GM12875 (cell line): Measurements from ENCODE around the gene APOA4.

ENCODE experiments used
- H3K4me3 ChIP-seq: one replicate; pipeline ENCODE4 v1.5.1; 2011; ENCODE audit warnings: low read depth, low read length, control low read depth
- TF ChIP-seq, protein P1 (sequence below): IDR thresholded peaks from 2 replicates; pipeline ENCODE4 v1.5.1; 2011; ENCODE audit warnings: low read depth, mild to moderate bottlenecking, control low read depth, inconsistent platforms, low read length, moderate library complexity, borderline replicate concordance; ENCODE audit not compliant: insufficient read depth

Gene APOA4

GRCh38 chr11:116822575-116822974, 529 bp downstream of the APOA4 start:
- H3K4me3 ChIP-seq: no peak overlapping the region
- TF ChIP-seq, protein P1, sequence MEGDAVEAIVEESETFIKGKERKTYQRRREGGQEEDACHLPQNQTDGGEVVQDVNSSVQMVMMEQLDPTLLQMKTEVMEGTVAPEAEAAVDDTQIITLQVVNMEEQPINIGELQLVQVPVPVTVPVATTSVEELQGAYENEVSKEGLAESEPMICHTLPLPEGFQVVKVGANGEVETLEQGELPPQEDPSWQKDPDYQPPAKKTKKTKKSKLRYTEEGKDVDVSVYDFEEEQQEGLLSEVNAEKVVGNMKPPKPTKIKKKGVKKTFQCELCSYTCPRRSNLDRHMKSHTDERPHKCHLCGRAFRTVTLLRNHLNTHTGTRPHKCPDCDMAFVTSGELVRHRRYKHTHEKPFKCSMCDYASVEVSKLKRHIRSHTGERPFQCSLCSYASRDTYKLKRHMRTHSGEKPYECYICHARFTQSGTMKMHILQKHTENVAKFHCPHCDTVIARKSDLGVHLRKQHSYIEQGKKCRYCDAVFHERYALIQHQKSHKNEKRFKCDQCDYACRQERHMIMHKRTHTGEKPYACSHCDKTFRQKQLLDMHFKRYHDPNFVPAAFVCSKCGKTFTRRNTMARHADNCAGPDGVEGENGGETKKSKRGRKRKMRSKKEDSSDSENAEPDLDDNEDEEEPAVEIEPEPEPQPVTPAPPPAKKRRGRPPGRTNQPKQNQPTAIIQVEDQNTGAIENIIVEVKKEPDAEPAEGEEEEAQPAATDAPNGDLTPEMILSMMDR: no peak

DNA sequence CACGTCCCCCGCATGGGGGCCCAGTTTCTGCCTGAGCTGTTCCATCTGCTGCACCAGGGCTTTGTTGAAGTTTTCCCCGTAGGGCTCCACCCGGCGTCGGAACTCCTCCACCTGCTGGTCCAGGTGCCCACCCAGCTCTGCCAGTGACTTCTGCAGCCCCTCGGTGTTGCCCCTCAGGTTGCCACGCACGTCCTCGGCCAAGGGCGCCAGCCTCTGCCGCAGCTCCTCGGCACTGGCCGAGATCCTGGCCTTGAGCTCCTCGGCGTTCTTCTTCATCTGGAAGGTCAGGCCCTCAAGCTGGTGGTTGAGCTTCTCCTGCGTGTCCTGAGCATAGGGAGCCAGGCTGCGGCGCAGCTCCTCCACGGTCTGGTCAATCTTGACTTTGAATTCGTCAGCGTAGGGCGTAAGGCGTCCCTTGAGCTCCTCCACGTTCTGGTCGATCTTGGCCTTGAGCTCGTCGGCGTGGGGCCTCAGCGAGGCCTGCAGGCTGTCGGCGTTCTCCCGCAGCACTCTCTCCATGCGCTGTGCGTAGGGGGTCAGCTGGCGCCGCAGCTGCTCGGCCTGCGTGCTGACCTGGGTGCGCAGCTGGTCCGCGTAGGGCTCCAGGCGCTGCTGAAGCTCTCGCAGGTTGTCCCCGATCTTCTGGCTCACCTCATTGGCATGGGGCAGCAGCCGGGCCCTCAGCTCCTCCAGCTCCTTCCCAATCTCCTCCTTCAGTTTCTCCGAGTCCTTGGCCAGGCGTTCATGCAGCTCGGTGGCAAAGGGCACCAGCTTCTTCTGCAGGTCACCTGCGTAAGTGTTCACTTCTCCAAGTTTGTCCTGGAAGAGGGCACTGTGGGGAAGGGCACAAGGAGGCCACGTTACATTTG, 1.8 kb downstream of the APOA4 start:
- no peak overlapping the region for H3K4me3 ChIP-seq
- TF ChIP-seq, protein P1: no peak

DNA sequence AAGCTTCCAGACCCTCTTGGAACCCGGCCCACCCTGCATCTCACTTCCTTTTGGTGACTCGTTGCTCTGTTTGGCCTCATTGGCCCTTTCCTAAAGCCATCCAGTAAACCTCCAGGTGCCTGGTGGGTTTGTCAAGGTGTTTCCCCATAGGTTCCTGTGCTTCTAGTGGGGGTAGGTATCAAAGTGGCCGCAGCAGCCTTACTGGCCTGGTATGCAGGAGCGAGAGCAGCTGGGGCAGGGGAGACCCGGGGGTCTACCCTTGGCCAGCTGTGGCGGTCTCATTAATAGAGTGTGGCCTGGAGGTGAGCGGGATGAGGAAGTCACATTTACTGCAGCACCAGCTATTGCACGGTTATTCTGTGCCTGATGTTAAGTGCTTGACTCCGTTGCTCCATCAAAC, 4.1 kb downstream of the APOA4 start:
- H3K4me3 ChIP-seq: no peak overlapping the region
- TF ChIP-seq, protein P1: no peak

GRCh38 chr11:116814502-116814901, 8.6 kb downstream of the APOA4 start:
- TF ChIP-seq, protein P1: no peak

GRCh38 chr11:116813781-116814471, 9.2 kb downstream of the APOA4 start:
- TF ChIP-seq, protein P1: no peak
- H3K4me3 ChIP-seq: no peak overlapping the region

More at GRCh38 chr11:116814502-116814901, 8.6 kb downstream of the APOA4 start:
- H3K4me3 ChIP-seq: no peak overlapping the region

GRCh38 chr11:116813170-116813569, 9.9 kb downstream of the APOA4 start:
- no peak overlapping the region for H3K4me3 ChIP-seq
- TF ChIP-seq, protein P1: no peak
